HEK293 (cell line): ENCODE results near the gene AP3D1.

ENCODE experiments used
- GLIS1 ChIP-seq: fragments of 450-650 bp; formaldehyde crosslinking; IDR thresholded peaks from 2 replicates; pipeline ENCODE4 v1.5.1; 2016; ENCODE audit warnings: missing biosample characterization, missing genetic modification characterization
- GLIS2 ChIP-seq: fragments of 450-650 bp; formaldehyde crosslinking; IDR thresholded peaks from 2 replicates; pipeline ENCODE4 v1.5.1; 2016; ENCODE audit warnings: missing biosample characterization, missing genetic modification characterization
- HOXA7 ChIP-seq: sonication (generic); formaldehyde crosslinking; IDR thresholded peaks from 2 replicates; pipeline ENCODE4 v1.8.1; 2022; ENCODE audit warnings: missing genetic modification reagents, borderline replicate concordance
- KLF9 ChIP-seq: fragments of 450-650 bp; formaldehyde crosslinking; IDR thresholded peaks from 2 replicates; pipeline ENCODE4 v1.5.1; 2016; ENCODE audit warnings: missing biosample characterization, missing genetic modification characterization, low read depth
- SP7 ChIP-seq: fragments of 450-650 bp; formaldehyde crosslinking; IDR thresholded peaks from 2 replicates; pipeline ENCODE4 v1.5.1; 2016; ENCODE audit warnings: missing biosample characterization, missing genetic modification characterization
- ZBTB8A ChIP-seq: fragments of 450-650 bp; formaldehyde crosslinking; IDR thresholded peaks from 2 replicates; pipeline ENCODE4 v1.5.1; 2016; ENCODE audit warnings: missing biosample characterization, missing genetic modification characterization
- ZNF214 ChIP-seq: fragments of 450-650 bp; formaldehyde crosslinking; IDR thresholded peaks from 2 replicates; pipeline ENCODE4 v1.5.1; 2017; ENCODE audit warnings: missing biosample characterization, mild to moderate bottlenecking, missing genetic modification characterization, borderline replicate concordance
- ZNF221 ChIP-seq: fragments of 450-650 bp; formaldehyde crosslinking; IDR thresholded peaks from 2 replicates; pipeline ENCODE4 v1.5.1; 2017; ENCODE audit warnings: missing biosample characterization, missing genetic modification characterization, borderline replicate concordance
- ZNF394 ChIP-seq: fragments of 450-650 bp; formaldehyde crosslinking; IDR thresholded peaks from 2 replicates; pipeline ENCODE4 v1.5.1; 2016; ENCODE audit warnings: missing biosample characterization, missing genetic modification characterization, mild to moderate bottlenecking, moderate library complexity, borderline replicate concordance
- ZNF585B ChIP-seq: fragments of 450-650 bp; formaldehyde crosslinking; IDR thresholded peaks from 2 replicates; pipeline ENCODE4 v1.5.1; 2016; ENCODE audit warnings: missing biosample characterization, missing genetic modification characterization
- ZNF791 ChIP-seq: fragments of 450-650 bp; formaldehyde crosslinking; IDR thresholded peaks from 2 replicates; pipeline ENCODE4 v1.5.1; 2016; ENCODE audit warnings: missing biosample characterization, missing genetic modification characterization
- TF ChIP-seq, protein P1 (sequence below): fragments of 450-650 bp; formaldehyde crosslinking; conservative IDR thresholded peaks from 2 replicates; pipeline ENCODE4 v1.5.1; 2016; ENCODE audit warnings: low read depth, missing biosample characterization, missing genetic modification characterization
- TF ChIP-seq, protein P2 (sequence below): fragments of 450-650 bp; formaldehyde crosslinking; IDR thresholded peaks from 2 replicates; pipeline ENCODE4 v1.5.1; 2016; ENCODE audit warnings: missing biosample characterization, missing genetic modification characterization
- TF ChIP-seq, protein P3 (sequence below): fragments of 450-650 bp; formaldehyde crosslinking; IDR thresholded peaks from 2 replicates; pipeline ENCODE4 v1.5.1; 2016; ENCODE audit warnings: missing biosample characterization, missing genetic modification characterization
- TF ChIP-seq, protein P4 (sequence below): fragments of 450-650 bp; formaldehyde crosslinking; IDR thresholded peaks from 2 replicates; pipeline ENCODE4 v1.5.1; 2016; ENCODE audit warnings: missing biosample characterization, missing genetic modification characterization

AP3D1 gene

DNA sequence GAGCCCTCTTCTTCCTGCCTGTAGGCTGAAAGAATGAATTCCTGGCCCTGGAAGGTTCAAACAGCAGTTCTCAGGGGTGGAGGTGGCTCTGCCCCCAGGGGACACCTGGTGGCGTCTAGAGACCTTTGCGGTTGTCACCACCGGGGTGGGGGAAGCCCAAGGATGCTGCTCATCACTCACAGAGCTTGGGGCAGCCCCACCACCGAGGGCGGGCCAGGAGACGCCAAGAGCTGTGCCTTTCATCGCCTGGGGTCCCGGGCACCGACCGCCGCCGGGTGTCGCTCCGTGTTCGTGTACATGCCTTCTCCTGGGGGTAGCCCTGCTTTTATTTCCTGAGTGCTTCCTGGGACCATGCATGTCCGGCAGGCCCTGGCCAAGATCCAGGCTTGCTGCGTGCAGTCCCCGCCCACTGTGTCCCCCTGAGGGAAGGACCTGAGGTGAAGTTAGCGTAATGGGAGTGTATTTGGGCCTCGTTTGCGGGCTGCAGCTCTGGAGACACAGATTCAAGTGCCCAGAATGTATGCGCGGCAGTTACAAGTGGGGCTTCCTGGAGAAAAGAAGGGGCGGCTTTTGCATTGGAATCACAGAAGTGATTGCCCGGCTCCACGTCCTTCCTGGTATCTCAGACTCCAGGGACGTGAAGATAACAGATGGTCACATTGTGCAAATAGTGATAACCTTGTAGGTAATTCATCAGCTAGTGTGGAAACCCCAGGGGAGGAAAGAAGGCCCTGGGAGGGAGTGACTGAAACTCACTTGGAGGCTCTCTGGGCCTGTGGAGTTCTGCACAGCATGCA lies 20.2 kb upstream of the AP3D1 start (continued):
- TF ChIP-seq, protein P1, sequence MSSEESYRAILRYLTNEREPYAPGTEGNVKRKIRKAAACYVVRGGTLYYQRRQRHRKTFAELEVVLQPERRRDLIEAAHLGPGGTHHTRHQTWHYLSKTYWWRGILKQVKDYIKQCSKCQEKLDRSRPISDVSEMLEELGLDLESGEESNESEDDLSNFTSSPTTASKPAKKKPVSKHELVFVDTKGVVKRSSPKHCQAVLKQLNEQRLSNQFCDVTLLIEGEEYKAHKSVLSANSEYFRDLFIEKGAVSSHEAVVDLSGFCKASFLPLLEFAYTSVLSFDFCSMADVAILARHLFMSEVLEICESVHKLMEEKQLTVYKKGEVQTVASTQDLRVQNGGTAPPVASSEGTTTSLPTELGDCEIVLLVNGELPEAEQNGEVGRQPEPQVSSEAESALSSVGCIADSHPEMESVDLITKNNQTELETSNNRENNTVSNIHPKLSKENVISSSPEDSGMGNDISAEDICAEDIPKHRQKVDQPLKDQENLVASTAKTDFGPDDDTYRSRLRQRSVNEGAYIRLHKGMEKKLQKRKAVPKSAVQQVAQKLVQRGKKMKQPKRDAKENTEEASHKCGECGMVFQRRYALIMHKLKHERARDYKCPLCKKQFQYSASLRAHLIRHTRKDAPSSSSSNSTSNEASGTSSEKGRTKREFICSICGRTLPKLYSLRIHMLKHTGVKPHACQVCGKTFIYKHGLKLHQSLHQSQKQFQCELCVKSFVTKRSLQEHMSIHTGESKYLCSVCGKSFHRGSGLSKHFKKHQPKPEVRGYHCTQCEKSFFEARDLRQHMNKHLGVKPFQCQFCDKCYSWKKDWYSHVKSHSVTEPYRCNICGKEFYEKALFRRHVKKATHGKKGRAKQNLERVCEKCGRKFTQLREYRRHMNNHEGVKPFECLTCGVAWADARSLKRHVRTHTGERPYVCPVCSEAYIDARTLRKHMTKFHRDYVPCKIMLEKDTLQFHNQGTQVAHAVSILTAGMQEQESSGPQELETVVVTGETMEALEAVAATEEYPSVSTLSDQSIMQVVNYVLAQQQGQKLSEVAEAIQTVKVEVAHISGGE (tag by site-specific recombination) = peak; percentile 70
- TF ChIP-seq ZNF214 (tag by site-specific recombination) (no peak), GLIS1 (peak; percentile 90), HOXA7 (CRISPR knock-in tag) (no peak), ZNF221 (tag by site-specific recombination) (no peak), SP7 (tag by site-specific recombination) (peak; percentile 55), ZBTB8A (tag by site-specific recombination) (peak; percentile 89), KLF9 (tag by site-specific recombination) (0 out of 2 replicates have a peak, but pooled peaks have one; percentile 17), ZNF394 (tag by site-specific recombination) (no peak), ZNF585B (no peak), GLIS2 (peak; percentile 24; the same call in 1 of the 2 replicates), ZNF791 (no peak)
- TF ChIP-seq, protein P2, sequence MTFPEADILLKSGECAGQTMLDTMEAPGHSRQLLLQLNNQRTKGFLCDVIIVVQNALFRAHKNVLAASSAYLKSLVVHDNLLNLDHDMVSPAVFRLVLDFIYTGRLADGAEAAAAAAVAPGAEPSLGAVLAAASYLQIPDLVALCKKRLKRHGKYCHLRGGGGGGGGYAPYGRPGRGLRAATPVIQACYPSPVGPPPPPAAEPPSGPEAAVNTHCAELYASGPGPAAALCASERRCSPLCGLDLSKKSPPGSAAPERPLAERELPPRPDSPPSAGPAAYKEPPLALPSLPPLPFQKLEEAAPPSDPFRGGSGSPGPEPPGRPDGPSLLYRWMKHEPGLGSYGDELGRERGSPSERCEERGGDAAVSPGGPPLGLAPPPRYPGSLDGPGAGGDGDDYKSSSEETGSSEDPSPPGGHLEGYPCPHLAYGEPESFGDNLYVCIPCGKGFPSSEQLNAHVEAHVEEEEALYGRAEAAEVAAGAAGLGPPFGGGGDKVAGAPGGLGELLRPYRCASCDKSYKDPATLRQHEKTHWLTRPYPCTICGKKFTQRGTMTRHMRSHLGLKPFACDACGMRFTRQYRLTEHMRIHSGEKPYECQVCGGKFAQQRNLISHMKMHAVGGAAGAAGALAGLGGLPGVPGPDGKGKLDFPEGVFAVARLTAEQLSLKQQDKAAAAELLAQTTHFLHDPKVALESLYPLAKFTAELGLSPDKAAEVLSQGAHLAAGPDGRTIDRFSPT (tag by site-specific recombination) = peak; percentile 66; the same call in 1 of the 2 replicates
- TF ChIP-seq, protein P3, sequence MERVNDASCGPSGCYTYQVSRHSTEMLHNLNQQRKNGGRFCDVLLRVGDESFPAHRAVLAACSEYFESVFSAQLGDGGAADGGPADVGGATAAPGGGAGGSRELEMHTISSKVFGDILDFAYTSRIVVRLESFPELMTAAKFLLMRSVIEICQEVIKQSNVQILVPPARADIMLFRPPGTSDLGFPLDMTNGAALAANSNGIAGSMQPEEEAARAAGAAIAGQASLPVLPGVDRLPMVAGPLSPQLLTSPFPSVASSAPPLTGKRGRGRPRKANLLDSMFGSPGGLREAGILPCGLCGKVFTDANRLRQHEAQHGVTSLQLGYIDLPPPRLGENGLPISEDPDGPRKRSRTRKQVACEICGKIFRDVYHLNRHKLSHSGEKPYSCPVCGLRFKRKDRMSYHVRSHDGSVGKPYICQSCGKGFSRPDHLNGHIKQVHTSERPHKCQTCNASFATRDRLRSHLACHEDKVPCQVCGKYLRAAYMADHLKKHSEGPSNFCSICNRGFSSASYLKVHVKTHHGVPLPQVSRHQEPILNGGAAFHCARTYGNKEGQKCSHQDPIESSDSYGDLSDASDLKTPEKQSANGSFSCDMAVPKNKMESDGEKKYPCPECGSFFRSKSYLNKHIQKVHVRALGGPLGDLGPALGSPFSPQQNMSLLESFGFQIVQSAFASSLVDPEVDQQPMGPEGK = peak; percentile 66
- TF ChIP-seq, protein P4, sequence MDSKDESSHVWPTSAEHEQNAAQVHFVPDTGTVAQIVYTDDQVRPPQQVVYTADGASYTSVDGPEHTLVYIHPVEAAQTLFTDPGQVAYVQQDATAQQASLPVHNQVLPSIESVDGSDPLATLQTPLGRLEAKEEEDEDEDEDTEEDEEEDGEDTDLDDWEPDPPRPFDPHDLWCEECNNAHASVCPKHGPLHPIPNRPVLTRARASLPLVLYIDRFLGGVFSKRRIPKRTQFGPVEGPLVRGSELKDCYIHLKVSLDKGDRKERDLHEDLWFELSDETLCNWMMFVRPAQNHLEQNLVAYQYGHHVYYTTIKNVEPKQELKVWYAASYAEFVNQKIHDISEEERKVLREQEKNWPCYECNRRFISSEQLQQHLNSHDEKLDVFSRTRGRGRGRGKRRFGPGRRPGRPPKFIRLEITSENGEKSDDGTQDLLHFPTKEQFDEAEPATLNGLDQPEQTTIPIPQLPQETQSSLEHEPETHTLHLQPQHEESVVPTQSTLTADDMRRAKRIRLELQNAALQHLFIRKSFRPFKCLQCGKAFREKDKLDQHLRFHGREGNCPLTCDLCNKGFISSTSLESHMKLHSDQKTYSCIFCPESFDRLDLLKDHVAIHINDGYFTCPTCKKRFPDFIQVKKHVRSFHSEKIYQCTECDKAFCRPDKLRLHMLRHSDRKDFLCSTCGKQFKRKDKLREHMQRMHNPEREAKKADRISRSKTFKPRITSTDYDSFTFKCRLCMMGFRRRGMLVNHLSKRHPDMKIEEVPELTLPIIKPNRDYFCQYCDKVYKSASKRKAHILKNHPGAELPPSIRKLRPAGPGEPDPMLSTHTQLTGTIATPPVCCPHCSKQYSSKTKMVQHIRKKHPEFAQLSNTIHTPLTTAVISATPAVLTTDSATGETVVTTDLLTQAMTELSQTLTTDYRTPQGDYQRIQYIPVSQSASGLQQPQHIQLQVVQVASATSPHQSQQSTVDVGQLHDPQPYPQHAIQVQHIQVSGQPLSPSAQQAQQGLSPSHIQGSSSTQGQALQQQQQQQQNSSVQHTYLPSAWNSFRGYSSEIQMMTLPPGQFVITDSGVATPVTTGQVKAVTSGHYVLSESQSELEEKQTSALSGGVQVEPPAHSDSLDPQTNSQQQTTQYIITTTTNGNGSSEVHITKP (tag by site-specific recombination) = peak; percentile 94
- TF ChIP-seq, all 188 proteins: peak for 17
